Astrocyte (in vitro differentiated cells and primary cell): Measurements from ENCODE around the gene ATRIP. TPM values are rescaled to one million over a fixed set of nuclear protein-coding genes. Genes with fewer than 3 reads are reported as not detected.
"Not testable (repeated sequence)": the region's sequence is repeated elsewhere in the genome, so short reads cannot be mapped to it uniquely, and the experiment has no call there.

ENCODE experiments used
- DNase-seq: peaks from one replicate; pipeline ENCODE4 v3.0.0-alpha.2; 2010; ENCODE audit warnings: low read depth
- FAIRE-seq: peaks from 2 replicates; lab custom pipeline; 2011; peaks lifted over from hg19 to GRCh38; lab: Jason Lieb, UNC
- H2AFZ ChIP-seq: 2 replicates; pipeline ENCODE4 v1.6.0; 2012; ENCODE audit warnings: low read depth, low read length, inconsistent platforms
- H3K27ac ChIP-seq: 2 replicates; pipeline ENCODE4 v1.5.1; 2011; ENCODE audit warnings: low read depth, low read length, inconsistent platforms
- H3K27me3 ChIP-seq: 2 replicates; pipeline ENCODE4 v1.6.0; 2011; ENCODE audit warnings: low read length, inconsistent platforms; ENCODE audit not compliant: insufficient read depth
- H3K36me3 ChIP-seq: 2 replicates; pipeline ENCODE4 v1.5.1; 2011; ENCODE audit warnings: low read length, inconsistent platforms; ENCODE audit not compliant: insufficient read depth
- H3K4me1 ChIP-seq: 2 replicates; pipeline ENCODE4 v1.5.1; 2011; ENCODE audit warnings: low read length, inconsistent platforms; ENCODE audit not compliant: insufficient read depth
- H3K4me2 ChIP-seq: 2 replicates; pipeline ENCODE4 v1.6.0; 2012; ENCODE audit warnings: low read length, inconsistent platforms
- H3K4me3 ChIP-seq: 2 replicates; pipeline ENCODE4 v1.5.1; 2011; ENCODE audit warnings: low read depth, mild to moderate bottlenecking, low read length, inconsistent platforms; ENCODE audit not compliant: insufficient read depth
- H3K79me2 ChIP-seq: 2 replicates; pipeline ENCODE4 v1.6.0; 2012; ENCODE audit warnings: mild to moderate bottlenecking, low read length, inconsistent platforms; ENCODE audit not compliant: insufficient read depth
- H3K9ac ChIP-seq: 2 replicates; pipeline ENCODE4 v1.6.0; 2012; ENCODE audit warnings: mild to moderate bottlenecking, low read length, inconsistent platforms
- H3K9me3 ChIP-seq: 2 replicates; pipeline ENCODE4 v1.5.1; 2012; ENCODE audit warnings: low read depth, mild to moderate bottlenecking, low read length, inconsistent platforms; ENCODE audit not compliant: insufficient read depth
- H4K20me1 ChIP-seq: 2 replicates; pipeline ENCODE4 v1.6.0; 2012; ENCODE audit warnings: low read length, inconsistent platforms; ENCODE audit not compliant: insufficient read depth
- H3K27ac Mint-ChIP-seq: one replicate; pipeline ENCODE4 v1.8.0; 2021; ENCODE audit warnings: mild to moderate bottlenecking, mixed read lengths; ENCODE audit not compliant: unreplicated experiment
- H3K27me3 Mint-ChIP-seq: one replicate; pipeline ENCODE4 v1.8.0; 2021; ENCODE audit warnings: low read depth, mixed read lengths; ENCODE audit not compliant: unreplicated experiment
- H3K36me3 Mint-ChIP-seq: one replicate; pipeline ENCODE4 v1.8.0; 2021; ENCODE audit warnings: low read depth, mixed read lengths; ENCODE audit not compliant: unreplicated experiment
- H3K4me1 Mint-ChIP-seq: one replicate; pipeline ENCODE4 v1.8.0; 2021; ENCODE audit warnings: low read depth, mixed read lengths; ENCODE audit not compliant: unreplicated experiment
- H3K4me3 Mint-ChIP-seq: one replicate; pipeline ENCODE4 v1.8.0; 2021; ENCODE audit warnings: mild to moderate bottlenecking, moderate library complexity, mixed read lengths; ENCODE audit not compliant: unreplicated experiment
- H3K9me3 Mint-ChIP-seq: one replicate; pipeline ENCODE4 v1.8.0; 2021; ENCODE audit warnings: mild to moderate bottlenecking, mixed read lengths; ENCODE audit not compliant: unreplicated experiment
- CTCF ChIP-seq: IDR thresholded peaks from 2 replicates; pipeline ENCODE4 v1.5.1; 2011; ENCODE audit warnings: low read depth, mild to moderate bottlenecking, inconsistent platforms, low read length, moderate library complexity; ENCODE audit not compliant: insufficient read depth
- EZH2 ChIP-seq: IDR thresholded peaks from 2 replicates; pipeline ENCODE4 v1.6.1; 2012; ENCODE audit warnings: mild to moderate bottlenecking, low read length, inconsistent platforms; ENCODE audit not compliant: insufficient read depth
- total RNA-seq: library from RNA; stranded (reverse); gene quantifications from 2 replicates; pipeline ENCODE4 v1.2.1, GENCODE V29; 2021

The ATRIP gene
- total RNA-seq, 1 donor from 2014 or later, result 6.2 TPM

- no peak overlapping the region for H3K4me3 Mint-ChIP-seq
- no peak overlapping the region for H2AFZ ChIP-seq
- H3K36me3 ChIP-seq, result peaks cover 46% of the 10 kb centered on the region
- no peaks in the 10 kb centered on the region for H3K4me1 Mint-ChIP-seq
- no peaks in the 10 kb centered on the region for H3K27me3 Mint-ChIP-seq
- no peak overlapping the region for H3K27ac Mint-ChIP-seq
- no peak overlapping the region for H3K4me2 ChIP-seq
- no peak overlapping the region for H3K27ac ChIP-seq
- no peaks in the 10 kb centered on the region for H4K20me1 ChIP-seq
- no peaks in the 10 kb centered on the region for H3K9me3 ChIP-seq
- no peak overlapping the region for H3K4me3 ChIP-seq
- FAIRE-seq (no peak), DNase-seq (no peak)
- no peak overlapping the region for H3K9ac ChIP-seq
- no peaks in the 10 kb centered on the region for H3K9me3 Mint-ChIP-seq
- H3K36me3 Mint-ChIP-seq, result peaks cover 17% of the 10 kb centered on the region
- H3K27me3 ChIP-seq, result no peaks in the 10 kb centered on the region
- no peaks in the 10 kb centered on the region for H3K79me2 ChIP-seq
- H3K4me1 ChIP-seq, result peaks cover 2% of the 10 kb centered on the region
- no peak for TF ChIP-seq CTCF
- TF ChIP-seq EZH2, result no peak
Measured at GRCh38 chr3:48459773-48460516, 13.4 kb downstream of the ATRIP start.

GRCh38 chr3:48460517-48460902, 14.0 kb downstream of the ATRIP start:
- DNase-seq (no peak), FAIRE-seq (no peak)
- H3K27ac Mint-ChIP-seq, result no peak overlapping the region
- Histone ChIP-seq H2AFZ (no peak overlapping the region), H3K27me3 (no peaks in the 10 kb centered on the region), H3K4me3 (no peak overlapping the region), H3K9me3 (no peaks in the 10 kb centered on the region), H4K20me1 (no peaks in the 10 kb centered on the region), H3K79me2 (no peaks in the 10 kb centered on the region), H3K27ac (no peak overlapping the region), H3K4me1 (peaks cover 7% of the 10 kb centered on the region), H3K36me3 (peaks cover 40% of the 10 kb centered on the region), H3K9ac (no peak overlapping the region), H3K4me2 (no peak overlapping the region)
- no peak overlapping the region for H3K4me3 Mint-ChIP-seq
- no peaks in the 10 kb centered on the region for H3K9me3 Mint-ChIP-seq
- H3K36me3 Mint-ChIP-seq, result peaks cover 17% of the 10 kb centered on the region
- H3K27me3 Mint-ChIP-seq, result no peaks in the 10 kb centered on the region
- TF ChIP-seq CTCF, result no peak
- no peak for TF ChIP-seq EZH2
- peaks cover 4% of the 10 kb centered on the region for H3K4me1 Mint-ChIP-seq

DNA sequence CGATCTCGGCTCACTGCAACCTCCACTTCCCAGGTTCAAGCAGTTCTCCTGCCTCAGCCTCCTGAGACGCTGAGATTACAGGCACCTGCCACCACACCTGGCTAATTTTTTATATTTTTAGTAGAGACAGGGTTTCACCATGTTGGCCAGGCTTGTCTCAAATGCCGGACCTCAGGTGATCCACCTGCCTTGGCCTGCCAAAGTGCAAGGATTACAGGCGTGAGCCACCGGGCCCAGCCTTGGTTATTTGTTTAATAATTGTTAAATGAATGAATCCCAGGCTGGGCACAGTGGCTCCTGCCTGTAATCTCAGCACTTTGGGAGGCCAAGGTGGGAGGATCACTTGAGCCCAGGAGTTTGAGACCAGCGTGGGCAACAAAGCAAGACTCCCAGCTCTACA, 15.2 kb downstream of the ATRIP start:
- H3K4me1 Mint-ChIP-seq, H4K20me1 ChIP-seq, H3K4me2 ChIP-seq, H3K4me3 Mint-ChIP-seq, H3K27me3 ChIP-seq, H2AFZ ChIP-seq, H3K27ac ChIP-seq, H3K79me2 ChIP-seq, H3K27me3 Mint-ChIP-seq, H3K4me3 ChIP-seq, DNase-seq, H3K9me3 Mint-ChIP-seq, H3K27ac Mint-ChIP-seq, FAIRE-seq, H3K9me3 ChIP-seq, H3K9ac ChIP-seq: not testable (repeated sequence)
- Histone ChIP-seq H3K4me1 (peaks cover 18% of the 10 kb centered on the region), H3K36me3 (peaks cover 39% of the 10 kb centered on the region)
- H3K36me3 Mint-ChIP-seq, result peaks cover 17% of the 10 kb centered on the region
